Testis (tissue), 5 donors: ENCODE results near the gene OR1L8. TPM values are rescaled to one million over a fixed set of nuclear protein-coding genes. Genes with fewer than 3 reads are reported as not detected.
"Not testable (repeated sequence)": the region's sequence is repeated elsewhere in the genome, so short reads cannot be mapped to it uniquely, and the experiment has no call there.

Experiments
- DNase-seq: peaks from one replicate; pipeline ENCODE4 v3.0.0-alpha.2; 2019
- H3K27ac ChIP-seq, 2 donors: fragments of 200-600 bp; sonication (generic); one replicate each; pipeline ENCODE4 v1.5.1; 2019
- H3K27me3 ChIP-seq: fragments of 200-600 bp; sonication (generic); one replicate; pipeline ENCODE4 v1.5.1; 2019
- H3K36me3 ChIP-seq: fragments of 200-600 bp; sonication (generic); one replicate; pipeline ENCODE4 v1.5.1; 2017; ENCODE audit warnings: low read depth; ENCODE audit errors: missing control alignments
- H3K4me1 ChIP-seq: fragments of 200-600 bp; sonication (generic); one replicate; pipeline ENCODE4 v1.5.1; 2019
- H3K4me3 ChIP-seq, 2 donors: fragments of 200-600 bp; sonication (generic); one replicate each; pipeline ENCODE4 v1.5.1; 2017 to 2019
- H3K9me3 ChIP-seq: fragments of 200-600 bp; sonication (generic); one replicate; pipeline ENCODE4 v1.5.1; 2017
- CTCF ChIP-seq, 3 experiments: fragments of 450-650 bp in 2 of 3; fragments of 200-600 bp in 1 of 3; sonication (generic) in 1 of 3; IDR thresholded peaks; one replicate each; pipeline ENCODE4 v1.5.1; 2016 to 2019; ENCODE audit warnings: antibody characterized with exemption in 3 of 3, mild to moderate bottlenecking in 2 of 3, moderate library complexity in 1 of 3
- POLR2A ChIP-seq: fragments of 450-650 bp; IDR thresholded peaks from one replicate; pipeline ENCODE4 v1.6.1; 2017; ENCODE audit warnings: antibody characterized with exemption, mild to moderate bottlenecking, moderate library complexity
- WGBS, 2 donors: methylation state at CpG; one replicate each; pipeline ENCODE4 v1.1.5; 2018; 5-methylcytosine and 5-hydroxymethylcytosine counted together
- intact Hi-C: fragments of 100-400 bp; cut with DNase I; formaldehyde crosslinking; loops from one replicate; pipeline ENCODE4 v1.15.1; 2023; ENCODE audit warnings: low total_unique reads
- long read RNA-seq, 2 donors: transcript quantifications; one replicate each; lab custom pipeline, GENCODE V29; 2026
- polyA plus RNA-seq: library from polyadenylated mRNA; stranded (reverse); fragments of 350-450 nt; fragmentation: Illumina TruSeq; extraction: RNeasy Lipid Tissue Mini Kit (QIAGEN cat#74804); gene quantifications from one replicate; pipeline ENCODE4 v1.2.3, GENCODE V29; 2014; ENCODE audit warnings: low read depth, low replicate concordance; ENCODE audit not compliant: insufficient read depth
- total RNA-seq, 2 donors: library from RNA; depleted of rRNA; stranded (reverse); fragments of >200 nt; gene quantifications; one replicate each; pipeline ENCODE4 v1.2.3, GENCODE V29; 2016

Gene OR1L8
- total RNA-seq (under 1 TPM in 1 of 2 donors, not detected in 1; 0.31 TPM), polyA plus RNA-seq (0.36 TPM)
- long read RNA-seq, donor 1, partial matches to known transcripts, result 0 of 1 reads
- long read RNA-seq, donor 1, other reads (novel, unspliced or antisense), result 0 of 1 reads
- long read RNA-seq, donor 2, result 0 reads

- H3K4me1 ChIP-seq, DNase-seq, H3K27ac ChIP-seq, H3K4me3 ChIP-seq, H3K27me3 ChIP-seq, intact Hi-C loops, H3K36me3 ChIP-seq, H3K9me3 ChIP-seq: not testable (repeated sequence)
- WGBS, 2 donors, result 91 to 93% methylated on average over 8 of the region's 8 CpGs
Measured at GRCh38 chr9:122583284-122583683, at the start of gene OR1L8. OR1L8 (minus strand) TSS chr9:122583384; CDS start chr9:122568477, 14,907 bp downstream.

GRCh38 chr9:122619996-122620395 lies 36.8 kb upstream of the OR1L8 start:
- intact Hi-C loops, result no loop called here
- 71 to 85% methylated on average over 7 of the region's 7 CpGs for WGBS, 2 donors
- Histone ChIP-seq H3K9me3 (no peaks in the 10 kb centered on the region), H3K4me3 (no peak overlapping the region), H3K27ac (no peak overlapping the region), H3K4me1 (no peaks in the 10 kb centered on the region), H3K36me3 (no peaks in the 10 kb centered on the region), H3K27me3 (no peaks in the 10 kb centered on the region)
- no peak for DNase-seq
- TF ChIP-seq CTCF (IDR thresholded peaks at IDR 0.05), result no peak
- no peak for TF ChIP-seq POLR2A

GRCh38 chr9:122614362-122614761 lies 31.2 kb upstream of the OR1L8 start, which contains the start of gene OR1Q1:
OR1Q1 (plus strand) TSS chr9:122614738; CDS start chr9:122614738, 0 bp downstream.
- Histone ChIP-seq H3K27ac (no peak within 1 kb of the TSS), H3K4me3 (no peak within 1 kb of the TSS), H3K36me3 (no peaks in the 10 kb centered on the region), H3K27me3 (no peaks in the 10 kb centered on the region), H3K9me3 (no peaks in the 10 kb centered on the region), H3K4me1 (no peaks in the 10 kb centered on the region)
- DNase-seq, result no peak
- intact Hi-C loops, result no loop called here
- no peak for TF ChIP-seq CTCF (IDR thresholded peaks at IDR 0.05)
- TF ChIP-seq POLR2A, result no peak
- WGBS, 2 donors, result 75 to 93% methylated on average over 1 of the region's 1 CpG

DNA sequence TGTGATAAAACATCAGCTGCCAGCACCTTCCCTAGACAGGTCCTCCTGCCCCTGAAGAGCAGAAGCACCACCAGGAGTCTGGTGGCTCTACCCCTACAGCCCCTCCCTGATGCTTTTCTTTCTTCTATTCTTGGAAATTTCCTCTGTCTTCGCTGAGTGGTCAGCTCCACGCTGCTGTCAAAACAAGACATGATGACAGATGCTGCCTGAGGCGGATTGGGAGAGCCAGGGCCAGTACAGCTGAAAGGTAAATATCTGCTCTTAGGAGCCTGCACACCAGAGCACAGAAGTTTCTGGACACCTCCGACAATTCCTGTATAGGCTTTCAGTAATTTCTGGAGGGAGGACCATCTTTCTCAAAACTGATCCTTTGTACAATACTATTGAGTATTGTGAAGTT lies 26.6 kb upstream of the OR1L8 start:
- DNase-seq, result no peak
- intact Hi-C loops, result no loop called here
- Histone ChIP-seq H3K4me3 (no peak overlapping the region), H3K4me1 (no peaks in the 10 kb centered on the region), H3K27ac (no peak overlapping the region), H3K36me3 (no peaks in the 10 kb centered on the region), H3K9me3 (no peaks in the 10 kb centered on the region), H3K27me3 (no peaks in the 10 kb centered on the region)
- TF ChIP-seq CTCF (IDR thresholded peaks at IDR 0.05) (no peak), POLR2A (no peak)
- WGBS, 2 donors, result 85 to 90% methylated on average over 4 of the region's 4 CpGs

DNA sequence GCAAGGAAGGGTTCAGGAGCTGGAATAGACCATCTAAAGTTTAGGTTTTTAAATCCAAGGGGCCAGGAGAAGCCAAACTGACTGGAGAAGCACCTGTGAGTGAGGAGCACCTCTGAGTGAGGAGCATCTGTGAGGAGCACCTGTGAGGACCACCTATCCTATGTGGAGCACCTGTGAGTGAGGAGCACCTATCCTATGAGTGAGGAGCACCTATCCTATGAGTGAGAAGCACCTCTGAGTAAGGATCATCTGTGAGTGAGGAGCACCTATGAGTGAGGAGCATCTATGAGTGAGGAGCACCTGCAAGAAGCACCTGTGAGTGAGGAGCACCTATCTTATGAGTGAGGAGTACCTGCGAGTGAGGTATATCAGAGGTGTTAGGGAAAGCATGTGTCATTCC lies 23.4 kb upstream of the OR1L8 start:
- H3K36me3 ChIP-seq, result no peaks in the 10 kb centered on the region
- H3K9me3 ChIP-seq, result no peaks in the 10 kb centered on the region
- no peaks in the 10 kb centered on the region for H3K27me3 ChIP-seq
- no peaks in the 10 kb centered on the region for H3K4me1 ChIP-seq
- no peak overlapping the region for H3K27ac ChIP-seq
- 30 to 100% methylated on average over 1 of the region's 1 CpG for WGBS, 2 donors
- TF ChIP-seq CTCF (IDR thresholded peaks at IDR 0.05) (no peak), POLR2A (no peak)
- DNase-seq, result no peak
- intact Hi-C loops, result no loop called here
- no peak overlapping the region for H3K4me3 ChIP-seq
